Measurements from ENCODE around the gene CAMSAP1. TPM values are rescaled to one million over a fixed set of nuclear protein-coding genes. Genes with fewer than 3 reads are reported as not detected.

CAMSAP1 gene
- total RNA-seq, 1 donor from 2014 or later, result 31.1 TPM

- DNase-seq (ENCODE audit: low read depth), result no peak
- no peak overlapping the region for H3K4me3 ChIP-seq (ENCODE audit: low read depth, low read length)
- TF ChIP-seq, protein P1, sequence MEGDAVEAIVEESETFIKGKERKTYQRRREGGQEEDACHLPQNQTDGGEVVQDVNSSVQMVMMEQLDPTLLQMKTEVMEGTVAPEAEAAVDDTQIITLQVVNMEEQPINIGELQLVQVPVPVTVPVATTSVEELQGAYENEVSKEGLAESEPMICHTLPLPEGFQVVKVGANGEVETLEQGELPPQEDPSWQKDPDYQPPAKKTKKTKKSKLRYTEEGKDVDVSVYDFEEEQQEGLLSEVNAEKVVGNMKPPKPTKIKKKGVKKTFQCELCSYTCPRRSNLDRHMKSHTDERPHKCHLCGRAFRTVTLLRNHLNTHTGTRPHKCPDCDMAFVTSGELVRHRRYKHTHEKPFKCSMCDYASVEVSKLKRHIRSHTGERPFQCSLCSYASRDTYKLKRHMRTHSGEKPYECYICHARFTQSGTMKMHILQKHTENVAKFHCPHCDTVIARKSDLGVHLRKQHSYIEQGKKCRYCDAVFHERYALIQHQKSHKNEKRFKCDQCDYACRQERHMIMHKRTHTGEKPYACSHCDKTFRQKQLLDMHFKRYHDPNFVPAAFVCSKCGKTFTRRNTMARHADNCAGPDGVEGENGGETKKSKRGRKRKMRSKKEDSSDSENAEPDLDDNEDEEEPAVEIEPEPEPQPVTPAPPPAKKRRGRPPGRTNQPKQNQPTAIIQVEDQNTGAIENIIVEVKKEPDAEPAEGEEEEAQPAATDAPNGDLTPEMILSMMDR (conservative IDR thresholded peaks at IDR 0.05; ENCODE audit: low read depth, low read length), result no peak
Observed at GRCh38 chr9:135783540-135784245, 123.7 kb downstream of the CAMSAP1 start.

DNA sequence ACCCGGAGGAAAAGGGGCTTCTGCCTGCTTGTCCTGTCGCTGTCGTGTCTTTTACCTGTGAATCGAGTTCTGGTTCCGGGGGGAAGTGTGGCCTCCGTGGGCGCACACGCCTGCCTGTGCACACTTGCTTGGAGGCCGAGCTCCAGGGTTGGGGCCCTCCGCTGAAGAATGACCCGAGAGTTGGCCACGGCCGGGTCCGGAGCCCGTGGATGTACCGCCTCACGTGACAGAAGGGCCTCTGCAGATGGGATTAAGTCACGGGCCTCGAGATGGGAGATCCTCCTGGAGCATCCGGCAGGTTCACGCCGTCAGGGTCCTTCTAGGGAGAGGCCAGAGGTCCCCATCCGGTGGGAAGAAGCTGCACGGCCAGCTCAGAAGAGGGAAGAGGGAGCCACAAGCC is 124.4 kb downstream of the CAMSAP1 start:
- no peak for DNase-seq (ENCODE audit: low read depth)
- TF ChIP-seq, protein P1 (conservative IDR thresholded peaks at IDR 0.05; ENCODE audit: low read depth, low read length), result no peak
- no peak overlapping the region for H3K4me3 ChIP-seq (ENCODE audit: low read depth, low read length)

DNA sequence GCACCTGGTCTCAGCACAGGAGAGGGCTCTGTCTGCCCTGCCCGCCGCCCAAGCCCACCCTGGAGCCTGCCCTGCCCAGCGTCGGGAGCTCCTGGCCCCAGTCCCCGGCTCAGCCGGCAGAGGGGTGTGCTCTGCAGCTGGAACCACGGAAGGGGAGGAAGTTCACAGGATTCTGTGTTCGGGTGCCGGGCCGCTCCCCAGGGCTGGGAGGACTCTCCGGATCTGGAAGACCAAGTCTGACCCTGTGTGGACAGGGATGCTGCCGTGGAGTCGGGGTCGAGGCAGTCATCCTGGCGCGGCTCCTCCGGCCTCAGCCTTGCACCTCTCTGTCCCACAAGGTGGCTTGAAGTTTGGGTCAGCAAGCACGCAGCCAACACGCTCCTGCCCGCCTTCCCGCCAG is 126.7 kb downstream of the CAMSAP1 start:
- DNase-seq (ENCODE audit: low read depth), result no peak
- H3K4me3 ChIP-seq (ENCODE audit: low read depth, low read length), result no peak overlapping the region
- TF ChIP-seq, protein P1 (conservative IDR thresholded peaks at IDR 0.05; ENCODE audit: low read depth, low read length), result no peak

- no peak for DNase-seq (ENCODE audit: low read depth)
- TF ChIP-seq, protein P1 (conservative IDR thresholded peaks at IDR 0.05; ENCODE audit: low read depth, low read length), result no peak
- no peak overlapping the region for H3K4me3 ChIP-seq (ENCODE audit: low read depth, low read length)
Observed at GRCh38 chr9:135780086-135780485, 127.3 kb downstream of the CAMSAP1 start.

DNA sequence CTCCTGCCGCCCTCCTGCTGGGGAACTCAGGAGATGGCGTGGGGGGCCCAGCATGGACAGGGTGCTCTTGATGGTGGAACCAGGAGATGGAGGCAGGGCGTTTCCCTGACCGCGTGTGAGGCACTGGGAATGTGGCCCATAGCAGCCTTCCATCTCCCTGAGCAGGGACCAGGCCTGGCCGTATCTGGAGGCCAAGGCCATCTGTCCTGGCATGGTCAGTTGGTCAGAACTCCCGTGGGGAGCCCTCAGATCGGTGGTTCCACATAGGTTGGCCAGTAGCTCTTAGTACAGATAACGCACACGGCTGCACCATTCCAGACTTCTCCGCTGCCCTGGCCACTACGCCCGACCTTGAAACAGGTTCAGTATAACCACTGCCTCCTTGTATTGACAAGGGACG is 127.8 kb downstream of the CAMSAP1 start:
- H3K4me3 ChIP-seq (ENCODE audit: low read depth, low read length), result no peak overlapping the region
- TF ChIP-seq, protein P1 (conservative IDR thresholded peaks at IDR 0.05; ENCODE audit: low read depth, low read length), result no peak
- DNase-seq (ENCODE audit: low read depth), result no peak

GRCh38 chr9:135778421-135778820 is 128.9 kb downstream of the CAMSAP1 start:
- no peak for DNase-seq (ENCODE audit: low read depth)
- TF ChIP-seq, protein P1 (conservative IDR thresholded peaks at IDR 0.05; ENCODE audit: low read depth, low read length), result no peak
- no peak overlapping the region for H3K4me3 ChIP-seq (ENCODE audit: low read depth, low read length)

DNA sequence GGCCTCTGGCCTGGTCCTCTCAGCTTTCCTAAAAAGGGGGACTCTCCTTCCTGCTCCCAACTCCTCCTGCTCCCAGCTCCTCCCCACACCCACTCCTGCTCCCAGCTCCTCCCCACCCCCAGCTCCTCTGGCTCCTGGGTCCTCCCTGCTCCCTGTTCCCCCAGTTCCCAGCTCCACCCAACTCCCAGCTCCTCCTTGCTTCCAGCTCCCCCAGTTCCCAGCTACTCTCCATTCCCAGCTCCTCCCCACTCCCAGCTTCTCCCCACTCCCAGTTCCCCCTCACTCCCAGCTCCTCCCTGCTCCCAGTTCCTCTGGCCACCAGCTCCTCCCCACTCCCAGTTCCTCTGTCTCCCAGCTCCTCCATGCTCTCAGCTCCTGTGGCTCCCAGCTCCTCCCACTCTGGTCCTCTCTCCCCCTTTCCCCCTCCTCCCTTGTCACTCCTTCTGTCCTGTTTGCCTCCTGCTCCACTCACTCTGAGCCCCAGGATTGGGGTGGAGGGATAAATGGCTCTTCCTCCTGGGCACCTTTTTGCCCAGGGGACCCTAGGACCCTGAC is 129.6 kb downstream of the CAMSAP1 start:
- TF ChIP-seq, protein P1 (conservative IDR thresholded peaks at IDR 0.05; ENCODE audit: low read depth, low read length), result no peak

More for the DNA sequence above, 129.6 kb downstream of the CAMSAP1 start:
- DNase-seq (ENCODE audit: low read depth), result no peak
- H3K4me3 ChIP-seq (ENCODE audit: low read depth, low read length), result no peak overlapping the region

Data from epithelial cell of proximal tubule (primary cell).